HTERT RPE-1 (cell line): ENCODE measurements around the gene PF4V1.
"Not testable (repeated sequence)": the region's sequence is repeated elsewhere in the genome, so short reads cannot be mapped to it uniquely, and the experiment has no call there.

Experiments
- in situ Hi-C: fragments of 300-500 bp; cut with MboI; formaldehyde crosslinking; loops from 4 replicates; pipeline ENCODE4 v1.14.3; 2020; ENCODE audit warnings: low sequenced_read_pairs

PF4V1 gene

GRCh38 chr4:73869130-73870055 lies 16.3 kb downstream of the PF4V1 start, which contains the start of gene CXCL1:
TSS of gene CXCL1 (plus strand) at chr4:73869393. CDS start at chr4:73869471, 78 bp downstream.
- in situ Hi-C loops = no loop called here

DNA sequence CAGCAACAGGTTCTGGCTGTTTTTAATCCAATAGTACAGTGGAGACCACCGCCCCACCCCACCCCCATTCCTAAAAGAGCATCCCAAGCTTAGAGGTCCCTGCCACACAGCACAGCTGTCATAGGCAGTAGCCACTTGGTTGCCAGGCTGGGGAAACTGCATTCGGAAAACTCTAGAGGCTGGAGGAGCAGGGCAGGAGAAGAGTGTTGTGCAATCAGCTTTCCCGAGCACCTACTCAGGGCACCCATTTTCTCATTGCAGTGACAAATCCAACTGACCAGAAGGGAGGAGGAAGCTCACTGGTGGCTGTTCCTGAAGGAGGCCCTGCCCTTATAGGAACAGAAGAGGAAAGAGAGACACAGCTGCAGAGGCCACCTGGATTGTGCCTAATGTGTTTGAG lies 17.2 kb downstream of the PF4V1 start:
- in situ Hi-C loops = no loop called here

- in situ Hi-C loops = no loop called here
These were observed 17.7 kb downstream of the PF4V1 start for GRCh38 chr4:73870768-73871167.

- in situ Hi-C loops = no loop called here
These were observed 18.6 kb downstream of the PF4V1 start for GRCh38 chr4:73871511-73872310.

- in situ Hi-C loops = no loop called here
These were observed 19.4 kb downstream of the PF4V1 start for GRCh38 chr4:73872316-73873108.

- in situ Hi-C loops = no loop called here
These were observed 21.3 kb downstream of the PF4V1 start for GRCh38 chr4:73874386-73874785.

DNA sequence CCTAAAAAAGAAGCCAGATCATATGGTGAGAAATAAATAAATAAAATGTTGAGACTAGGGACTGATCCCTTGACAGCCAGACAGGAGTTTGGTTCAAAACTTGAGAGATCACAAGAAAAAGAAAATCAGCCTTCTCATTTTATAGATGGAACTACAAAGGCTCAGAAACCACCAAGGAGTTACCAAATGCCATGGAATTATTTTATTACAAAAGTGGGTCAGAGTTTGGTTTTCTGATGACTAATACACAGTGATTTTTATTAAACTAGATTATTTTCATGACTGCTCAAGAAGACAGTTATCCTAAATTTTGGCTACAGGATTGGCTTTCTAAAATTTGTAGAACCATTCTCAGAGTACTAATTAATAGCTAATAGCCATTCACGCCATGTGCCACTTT lies 22.3 kb downstream of the PF4V1 start:
- in situ Hi-C loops = no loop called here

DNA sequence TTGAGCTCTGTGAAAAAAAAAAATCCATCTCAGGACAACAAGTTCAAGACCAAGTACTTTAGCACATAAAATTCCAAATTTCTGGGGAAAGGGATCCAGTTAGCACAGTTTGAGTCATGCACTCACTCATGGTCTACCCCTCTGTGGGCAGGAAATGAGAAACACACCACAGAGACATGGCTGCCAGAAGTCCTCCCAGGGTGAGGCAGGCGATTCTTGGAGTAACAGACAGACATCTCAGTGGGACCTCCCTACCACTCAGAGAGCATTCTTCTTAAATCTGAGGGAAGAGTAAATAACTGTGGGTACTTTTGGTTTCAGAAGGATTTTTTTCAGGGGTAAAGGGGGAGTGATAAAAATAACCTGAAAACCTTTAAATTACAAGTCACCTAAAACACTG lies 30.2 kb downstream of the PF4V1 start:
- in situ Hi-C loops = no loop called here

- in situ Hi-C loops = no loop called here
These were observed 32.6 kb downstream of the PF4V1 start for GRCh38 chr4:73885574-73886267.

GRCh38 chr4:73891326-73891725 lies 38.2 kb downstream of the PF4V1 start:
- in situ Hi-C loops = no loop called here

- in situ Hi-C loops = no loop called here
These were observed 38.8 kb downstream of the PF4V1 start for GRCh38 chr4:73891739-73892405.

- in situ Hi-C loops = no loop called here
These were observed 39.9 kb downstream of the PF4V1 start for GRCh38 chr4:73892966-73893365.

DNA sequence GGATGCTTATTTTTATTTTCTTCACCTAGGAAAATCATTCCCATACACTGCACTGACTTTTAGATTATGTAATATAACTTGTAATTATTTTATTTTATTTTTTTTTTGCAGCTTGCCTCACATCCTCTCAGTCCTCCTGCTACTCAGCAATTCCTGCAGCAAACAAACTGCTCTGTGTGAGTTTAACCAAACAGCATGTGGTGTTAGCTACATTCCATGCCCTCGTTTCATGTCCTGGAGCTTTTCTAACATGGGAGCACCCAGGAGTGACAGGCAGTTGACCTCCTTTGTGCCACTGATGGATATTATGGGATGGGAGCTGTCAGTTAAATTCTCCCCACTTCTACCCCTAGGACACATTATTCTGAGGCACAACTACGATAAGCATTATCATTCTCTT lies 40.9 kb downstream of the PF4V1 start:
- in situ Hi-C loops = no loop called here

DNA sequence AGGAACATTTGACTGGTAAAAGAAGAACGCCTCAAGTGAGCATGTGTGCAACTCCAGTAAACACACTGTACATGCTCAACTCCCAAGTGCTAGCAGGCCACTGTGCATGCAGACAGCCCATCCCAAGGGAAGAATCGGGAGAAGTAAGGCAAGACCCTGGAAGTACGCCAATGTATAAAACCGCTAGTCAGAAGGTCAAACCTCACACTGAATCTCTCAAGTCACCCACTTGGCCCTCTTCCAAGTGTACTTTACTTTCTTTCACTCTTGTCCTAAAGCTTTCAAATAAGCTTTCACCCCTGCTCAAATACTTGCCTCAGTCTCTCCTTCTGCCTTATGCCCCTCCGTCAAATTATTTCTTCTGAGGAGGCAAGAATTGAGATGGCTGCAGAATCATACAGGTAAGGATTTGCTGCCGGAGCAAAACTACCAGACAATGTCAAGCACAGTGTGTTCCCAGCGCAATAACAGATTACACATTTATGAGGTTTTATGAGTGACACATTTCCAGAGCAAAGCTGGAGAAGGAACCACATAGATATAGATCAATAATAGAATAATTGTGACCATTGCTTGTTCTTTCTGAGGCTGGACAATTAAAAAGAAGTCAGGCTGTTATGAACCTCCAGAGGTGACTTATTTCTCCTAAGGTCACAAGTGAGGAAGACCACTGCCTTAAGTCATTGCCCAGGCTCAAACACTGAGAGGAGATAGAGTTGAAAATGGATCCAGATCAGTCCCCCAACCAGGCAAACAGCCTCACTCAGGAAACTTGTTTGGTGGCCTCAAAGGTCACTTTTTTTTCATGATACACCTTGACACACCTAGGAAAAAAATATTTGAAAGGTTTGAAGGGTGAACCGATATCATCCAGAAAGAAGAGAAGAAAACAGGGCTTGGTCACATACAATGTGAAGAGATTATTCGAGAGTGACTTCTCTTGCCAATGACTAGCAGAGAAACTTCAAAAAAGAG lies 42.4 kb downstream of the PF4V1 start:
- in situ Hi-C loops = no loop called here

GRCh38 chr4:73896416-73896815 lies 43.3 kb downstream of the PF4V1 start:
- in situ Hi-C loops = no loop called here

GRCh38 chr4:73897380-73898136 lies 44.5 kb downstream of the PF4V1 start:
- in situ Hi-C loops = no loop called here

- in situ Hi-C loops = not testable (repeated sequence)
These were observed 46.2 kb downstream of the PF4V1 start for GRCh38 chr4:73899338-73899737.

- in situ Hi-C loops = no loop called here
These were observed 47.9 kb downstream of the PF4V1 start for GRCh38 chr4:73901031-73901430.
